ENCODE measurements around the gene PSEN1.

PSEN1 gene

GRCh38 chr14:73255693-73256225 lies 119.5 kb downstream of the PSEN1 start:
- no peak for DNase-seq

GRCh38 chr14:73258076-73258475 lies 121.8 kb downstream of the PSEN1 start:
- DNase-seq = peak; percentile 2

- peak; percentile 1 for DNase-seq
Observed at GRCh38 chr14:73258845-73259611, 122.7 kb downstream of the PSEN1 start.

GRCh38 chr14:73259837-73260236 lies 123.5 kb downstream of the PSEN1 start:
- DNase-seq = no peak

- DNase-seq = no peak
Observed at GRCh38 chr14:73260574-73260973, 124.3 kb downstream of the PSEN1 start.

GRCh38 chr14:73261075-73261474 lies 124.8 kb downstream of the PSEN1 start:
- DNase-seq = no peak

DNA sequence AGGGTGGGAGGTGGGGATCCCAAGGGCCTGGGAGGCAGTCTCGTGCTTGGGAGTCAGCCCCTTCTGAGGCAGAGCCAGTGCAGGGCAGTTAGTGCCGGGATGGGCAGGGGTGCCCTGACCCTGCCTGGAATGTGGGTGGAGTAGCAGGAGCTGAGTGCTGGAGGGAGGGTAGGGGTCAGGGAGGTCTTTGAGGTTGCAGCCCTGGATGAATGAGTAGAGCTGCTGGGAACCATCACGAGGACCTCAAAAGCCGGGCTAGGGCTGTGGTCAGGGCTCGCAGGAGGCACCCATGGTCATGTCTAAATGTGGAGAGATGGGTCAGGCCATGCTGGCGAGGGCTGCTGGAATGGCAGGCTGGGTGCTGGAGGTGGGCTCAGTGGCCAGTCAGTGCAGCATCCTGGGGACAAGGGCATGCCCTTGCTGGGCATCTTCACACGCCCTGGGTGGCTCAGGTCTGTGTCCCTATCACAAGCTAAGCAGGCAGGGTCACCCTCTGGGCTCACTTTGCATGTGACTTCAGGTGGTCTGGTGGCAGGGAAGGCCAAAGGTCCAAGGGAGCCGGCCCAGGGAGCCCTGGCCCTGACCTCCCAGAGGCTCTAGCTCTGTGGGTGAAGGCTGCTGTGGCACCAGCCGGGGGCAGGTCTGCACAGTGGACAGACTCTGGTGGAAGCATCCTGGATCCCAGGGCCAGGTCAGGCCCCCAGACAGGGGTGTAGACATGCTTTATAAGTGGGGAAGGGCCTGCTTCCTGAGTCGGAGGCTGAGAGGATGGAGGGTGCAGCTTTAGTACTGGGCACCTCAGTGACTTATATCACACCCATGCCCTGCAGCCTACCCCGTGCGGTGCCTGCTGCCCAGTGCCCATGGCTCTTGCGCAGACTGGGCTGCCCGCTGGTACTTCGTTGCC lies 125.5 kb downstream of the PSEN1 start:
- DNase-seq = no peak

GRCh38 chr14:73262427-73263183 lies 126.3 kb downstream of the PSEN1 start:
- DNase-seq = no peak

- no peak for DNase-seq
Observed at GRCh38 chr14:73263606-73264005, 127.3 kb downstream of the PSEN1 start.

- DNase-seq = no peak
Observed at GRCh38 chr14:73264080-73264884, 128.0 kb downstream of the PSEN1 start.

DNA sequence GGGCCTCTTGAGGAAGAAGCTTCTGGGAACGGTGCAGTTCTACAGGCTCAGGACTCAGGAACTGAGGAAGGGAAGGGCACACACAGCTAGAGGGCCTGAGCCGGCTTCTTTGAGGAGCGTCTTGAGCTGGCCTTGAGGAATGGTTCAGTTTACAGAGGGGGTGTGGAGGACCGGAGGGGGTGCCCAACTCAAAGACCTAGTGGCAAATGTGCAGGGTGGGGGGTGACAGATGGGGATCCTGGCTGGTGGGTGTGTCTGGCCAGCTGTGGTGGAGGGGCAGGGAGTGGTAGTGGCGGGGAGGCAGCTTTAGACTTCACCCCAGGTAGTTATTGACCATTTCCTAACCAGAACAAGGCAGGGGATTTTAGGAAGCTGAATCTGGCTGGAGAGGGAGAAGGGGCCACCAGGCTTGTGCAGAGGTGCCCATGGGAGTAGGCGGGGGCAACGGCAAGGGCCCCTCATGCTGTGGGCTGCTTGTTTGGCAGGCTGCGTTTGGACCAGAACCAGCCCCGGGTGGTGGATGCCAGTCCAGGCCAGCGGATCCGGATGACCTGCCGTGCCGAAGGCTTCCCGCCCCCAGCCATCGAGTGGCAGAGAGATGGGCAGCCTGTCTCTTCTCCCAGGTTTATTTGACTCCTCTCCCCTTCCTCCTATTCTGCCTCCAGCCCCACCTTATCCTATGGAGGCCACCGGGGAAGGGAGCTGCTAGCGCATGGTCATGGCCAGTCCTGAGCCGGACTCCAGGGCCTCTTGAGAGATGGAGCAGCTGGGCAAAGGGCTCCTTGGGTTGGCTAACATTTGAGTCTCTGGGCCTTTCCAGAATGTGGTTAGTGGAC lies 128.8 kb downstream of the PSEN1 start:
- DNase-seq = no peak

GRCh38 chr14:73265721-73266046 lies 129.4 kb downstream of the PSEN1 start:
- DNase-seq = no peak

GRCh38 chr14:73266317-73266716 lies 130.0 kb downstream of the PSEN1 start:
- no peak for DNase-seq

- no peak for DNase-seq
Observed at GRCh38 chr14:73267474-73267873, 131.2 kb downstream of the PSEN1 start.

- DNase-seq = peak; percentile 29
Observed at GRCh38 chr14:73269729-73270531, 133.6 kb downstream of the PSEN1 start.

DNA sequence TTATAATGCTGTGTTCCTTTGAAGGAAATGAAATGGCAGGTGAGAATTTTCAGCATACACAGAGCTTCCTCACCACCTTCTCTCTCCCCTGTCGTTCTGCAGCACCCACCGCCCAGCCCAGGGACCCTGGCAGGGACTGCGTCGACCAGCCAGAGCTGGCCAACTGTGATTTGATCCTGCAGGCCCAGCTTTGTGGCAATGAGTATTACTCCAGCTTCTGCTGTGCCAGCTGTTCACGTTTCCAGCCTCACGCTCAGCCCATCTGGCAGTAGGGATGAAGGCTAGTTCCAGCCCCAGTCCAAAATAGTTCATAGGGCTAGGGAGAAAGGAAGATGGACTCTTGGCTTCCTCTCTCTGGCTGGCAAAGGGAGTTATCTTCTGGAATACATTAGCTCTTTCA lies 136.1 kb downstream of the PSEN1 start:
- DNase-seq = no peak
